Epidermal melanocyte (primary cell): Measurements from ENCODE around the gene PRRG2.

Experiments used
- DNase-seq: peaks from one replicate; pipeline ENCODE4 v3.0.0; 2011; ENCODE audit warnings: low spot score; ENCODE audit not compliant: insufficient read length

Gene PRRG2

GRCh38 chr19:49556412-49557398, 24.4 kb upstream of the PRRG2 start:
- DNase-seq, result no peak

DNA sequence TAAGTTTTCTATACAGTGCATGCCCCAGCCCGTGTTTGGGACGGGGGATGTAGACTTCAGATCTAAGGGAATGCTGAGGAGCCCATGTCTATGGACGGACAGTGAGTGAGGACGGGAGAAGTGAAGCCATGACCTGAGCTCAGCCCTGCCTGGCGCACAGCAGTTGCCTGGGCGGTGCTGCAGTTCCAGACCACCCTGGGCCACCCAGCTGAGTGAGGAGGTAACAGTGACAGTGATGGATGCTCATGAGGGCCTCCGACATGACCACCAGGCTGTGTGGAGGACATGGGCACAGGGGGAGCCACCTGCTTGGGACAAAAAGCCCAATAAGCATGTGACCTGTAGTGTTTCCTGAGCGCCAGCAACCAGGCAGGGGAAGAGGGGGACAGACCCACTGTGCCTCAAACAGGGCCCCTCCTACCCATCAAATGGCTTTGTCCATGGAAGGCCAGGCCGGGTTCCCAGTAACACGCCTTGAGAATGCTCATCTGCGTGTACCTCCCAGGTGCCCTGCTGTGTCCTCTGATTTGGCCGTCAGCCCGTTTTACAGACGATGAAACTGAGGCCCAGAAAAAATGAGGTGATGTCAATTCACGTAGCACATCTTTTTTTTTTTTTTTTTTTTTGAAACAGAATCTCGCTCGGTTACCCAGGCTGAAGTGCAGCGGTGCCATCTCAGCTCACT, 23.3 kb upstream of the PRRG2 start:
- DNase-seq, result no peak

- no peak for DNase-seq
These were observed 22.5 kb upstream of the PRRG2 start for GRCh38 chr19:49558591-49558990.

DNA sequence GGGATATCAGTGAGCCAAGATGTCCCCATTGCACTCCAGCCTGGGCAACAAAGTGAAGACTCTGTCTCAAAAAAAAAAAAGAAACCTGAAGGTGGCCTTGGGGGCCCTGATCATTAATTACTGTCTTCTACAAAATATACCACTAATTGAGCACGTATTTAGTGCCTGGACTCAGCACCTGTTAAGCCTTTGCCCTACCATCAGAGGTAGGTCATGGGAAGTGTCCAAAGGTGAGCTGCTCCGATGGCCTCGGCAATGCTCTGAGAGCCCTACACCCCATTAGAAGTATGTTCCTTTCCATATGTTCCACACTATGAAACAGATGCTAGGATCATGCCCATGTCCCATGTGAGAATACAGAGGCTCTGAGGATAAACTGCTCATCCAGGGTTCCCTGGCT, 21.7 kb upstream of the PRRG2 start:
- no peak for DNase-seq

DNA sequence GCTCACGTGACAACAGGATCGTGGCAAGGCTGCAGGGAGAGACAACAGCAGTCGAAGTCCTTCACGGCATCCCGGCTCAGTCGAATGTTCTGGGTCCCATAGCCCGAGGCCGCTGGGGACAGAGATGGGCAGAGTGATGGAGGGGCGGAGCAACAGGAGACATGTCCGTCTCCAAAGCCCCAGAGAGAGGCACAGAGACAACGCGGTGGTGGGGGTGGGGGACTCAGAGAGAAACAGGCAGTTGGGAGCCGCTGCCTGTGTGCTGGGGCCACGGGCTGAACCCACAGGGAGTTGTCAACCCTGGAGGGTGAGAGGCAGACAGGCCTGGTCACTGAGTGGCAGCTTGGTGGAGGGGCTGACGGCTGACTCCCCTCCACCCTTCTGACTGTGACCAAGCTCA, 21.2 kb upstream of the PRRG2 start:
- DNase-seq, result no peak

DNA sequence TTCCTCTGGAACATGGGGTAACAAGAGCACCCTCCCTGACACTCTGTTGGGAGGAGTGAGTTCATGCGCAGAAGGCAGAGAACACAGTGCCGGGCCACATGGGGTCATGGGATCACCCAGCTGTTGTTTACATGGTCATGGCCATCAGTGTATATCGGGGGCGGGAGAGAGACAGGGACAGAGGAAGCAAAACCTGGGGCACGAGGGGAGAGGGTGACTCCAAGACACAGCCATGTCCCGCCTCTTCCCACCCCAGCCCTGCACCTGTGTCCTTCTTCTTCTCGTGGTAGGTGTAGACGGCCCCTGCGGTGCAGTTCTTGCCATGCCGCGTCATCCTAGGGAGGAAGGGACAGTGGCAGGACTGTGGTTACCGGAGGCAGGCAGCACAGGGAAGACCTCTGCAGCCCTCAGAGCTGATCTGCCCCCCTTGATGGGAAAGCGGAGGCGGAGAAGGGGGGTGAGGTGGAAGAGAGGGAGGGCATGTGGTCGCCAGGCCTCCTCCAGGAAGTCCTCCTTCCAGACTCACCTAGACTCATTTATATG, 20.7 kb upstream of the PRRG2 start:
- DNase-seq, result no peak

DNA sequence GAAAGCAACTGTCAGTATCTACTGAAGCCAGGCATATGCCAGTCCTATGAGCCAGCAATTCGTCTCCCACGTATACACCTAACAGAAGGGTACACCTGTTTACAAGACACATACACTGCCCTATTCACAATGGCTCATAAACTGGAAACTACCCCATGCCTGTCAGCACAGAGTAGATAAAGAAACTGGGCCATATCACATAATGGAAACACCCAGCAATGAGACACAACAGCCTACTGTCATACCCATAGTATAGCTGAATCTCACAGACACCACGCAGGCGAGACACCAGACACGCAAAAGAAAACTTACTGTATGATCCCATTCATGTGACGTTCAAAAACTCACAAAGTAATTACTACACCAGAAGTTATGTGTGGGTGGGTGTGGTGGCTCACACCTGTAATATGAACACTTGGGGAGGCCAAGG, 16.5 kb upstream of the PRRG2 start:
- no peak for DNase-seq

GRCh38 chr19:49565261-49565660, 15.9 kb upstream of the PRRG2 start:
- no peak for DNase-seq

GRCh38 chr19:49566302-49566701, 14.8 kb upstream of the PRRG2 start:
- no peak for DNase-seq

GRCh38 chr19:49567861-49568441, 13.2 kb upstream of the PRRG2 start:
- no peak for DNase-seq

DNA sequence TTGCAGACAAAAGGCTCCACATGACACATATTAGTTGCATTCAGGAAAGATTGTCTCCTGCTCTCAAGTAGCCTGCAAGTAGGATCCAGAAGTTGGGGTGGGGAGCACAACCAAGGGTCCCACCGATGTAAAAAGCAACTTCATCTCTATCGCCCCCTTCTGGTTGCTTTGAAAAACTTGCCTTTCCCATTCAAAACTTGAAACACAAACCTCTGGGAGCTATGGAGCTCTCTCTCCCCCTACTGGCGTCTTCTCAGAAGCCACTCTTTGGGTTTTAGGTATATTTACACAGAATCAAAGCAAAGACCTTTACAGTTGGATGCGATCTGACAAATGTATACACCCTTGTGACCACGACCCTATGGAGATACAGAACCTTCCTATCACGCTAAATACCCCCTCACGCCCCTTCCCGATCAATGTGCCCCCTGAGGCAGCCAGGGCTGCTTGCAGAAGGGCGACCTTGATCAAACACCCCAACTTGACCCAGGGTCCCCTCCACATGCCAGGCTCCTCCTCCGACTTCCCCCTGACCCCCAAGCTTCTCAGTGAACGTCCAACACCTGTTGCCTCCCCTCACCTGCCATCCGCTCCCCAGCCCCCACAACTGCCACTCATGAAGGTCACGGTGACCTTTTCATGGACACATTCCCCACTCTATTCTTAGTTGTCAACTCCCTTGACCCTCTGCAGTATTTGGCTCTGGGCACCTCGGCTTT, 10.8 kb upstream of the PRRG2 start:
- peak; percentile 88 for DNase-seq

GRCh38 chr19:49570997-49571676, 10.0 kb upstream of the PRRG2 start:
- no peak for DNase-seq

DNA sequence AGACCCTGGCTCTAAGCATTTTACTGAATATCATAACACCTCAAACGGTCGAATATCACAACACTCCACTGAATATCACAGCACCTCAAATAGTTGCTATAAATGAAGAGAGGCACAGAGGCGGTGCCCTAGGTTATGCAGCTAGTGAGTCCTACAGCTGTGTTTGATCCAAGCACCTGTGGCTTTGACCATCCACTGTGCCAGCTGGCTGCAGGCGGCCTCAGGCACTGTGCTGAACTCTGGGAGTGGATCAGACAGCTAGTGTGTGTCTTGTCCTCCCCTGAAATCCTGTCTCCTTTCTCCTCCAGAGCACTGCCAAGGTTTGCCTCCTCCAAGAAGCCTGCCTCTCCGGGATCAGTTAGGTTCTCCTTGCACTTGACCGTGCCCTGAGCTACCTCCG, 8.1 kb upstream of the PRRG2 start:
- no peak for DNase-seq

DNA sequence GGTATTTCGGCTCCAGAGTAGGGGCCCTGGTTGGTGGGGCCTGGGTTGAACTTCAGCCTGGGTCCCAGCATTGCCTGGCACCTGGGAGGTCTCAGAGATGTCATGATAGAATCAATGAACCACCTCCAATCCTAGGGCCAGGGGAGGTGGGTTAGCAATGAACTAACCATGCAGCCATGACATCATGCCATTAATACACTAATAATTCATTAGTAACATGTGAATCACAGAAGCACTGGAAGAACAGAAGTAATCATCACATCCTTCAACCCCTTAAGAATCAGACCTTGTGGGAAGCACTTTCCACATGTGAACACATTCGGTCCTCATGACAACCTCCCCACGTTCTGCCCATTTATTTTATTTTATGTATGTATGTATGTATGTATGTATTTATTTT, 7.7 kb upstream of the PRRG2 start:
- no peak for DNase-seq

DNA sequence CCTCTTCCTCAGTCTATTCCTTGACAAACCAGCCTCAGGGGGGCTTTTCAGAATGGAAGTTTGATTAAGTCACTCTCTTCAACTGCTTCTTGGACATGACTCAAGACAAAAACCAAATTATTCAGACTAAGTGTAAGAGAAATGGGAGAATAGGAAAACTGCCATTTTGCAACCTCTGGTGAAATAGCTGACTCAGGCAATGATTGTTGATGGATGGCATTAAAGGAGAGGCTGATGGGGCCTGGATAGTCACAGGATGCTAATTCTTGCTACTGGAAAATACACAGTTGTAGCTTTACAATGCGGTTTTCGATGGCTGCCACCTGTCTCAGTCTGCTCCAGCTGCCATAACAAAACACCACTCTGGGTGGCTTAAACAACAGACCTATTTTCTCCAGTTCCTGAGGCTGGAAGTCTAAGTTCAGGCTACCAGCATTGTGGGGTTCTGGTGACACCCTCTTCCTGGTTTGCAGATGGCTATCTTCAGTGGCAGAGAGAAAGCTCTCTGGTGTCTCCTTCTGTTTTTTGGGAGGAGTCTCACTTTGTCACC, 6.8 kb upstream of the PRRG2 start:
- DNase-seq, result no peak

DNA sequence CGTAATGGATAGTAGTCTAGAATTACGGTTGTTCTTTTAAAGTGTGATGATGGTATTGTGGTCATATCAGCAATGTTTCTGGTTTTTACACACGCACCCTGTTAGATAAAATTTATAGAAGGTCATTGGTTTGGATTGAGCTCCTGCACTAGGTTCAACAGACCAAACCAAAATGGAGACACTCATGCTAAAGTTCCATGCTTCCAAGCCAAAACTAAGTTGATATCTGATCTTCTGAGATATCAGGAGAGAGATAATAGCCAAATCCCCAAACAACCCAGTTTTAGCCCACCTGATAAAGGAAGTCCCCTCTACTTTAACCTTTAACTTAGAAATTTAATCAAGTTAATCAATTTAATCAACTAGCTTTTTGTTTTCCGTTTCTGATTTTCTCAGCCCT, 1.9 kb upstream of the PRRG2 start:
- DNase-seq, result no peak

DNA sequence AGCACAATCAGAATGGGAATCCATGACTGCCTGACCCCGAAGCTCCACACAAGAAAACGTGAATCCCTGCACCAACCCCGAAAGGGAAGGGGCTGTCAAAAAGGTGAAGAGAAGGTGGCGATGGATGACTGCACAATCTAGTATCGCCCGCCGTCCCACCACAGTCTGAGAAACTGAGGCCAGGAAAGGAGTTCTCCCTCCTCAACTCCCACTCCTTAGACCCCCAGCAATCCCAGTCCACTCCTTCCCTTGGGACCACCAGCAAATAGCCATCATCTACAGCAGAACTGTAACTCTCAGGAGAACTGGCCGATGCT, 1.2 kb upstream of the PRRG2 start:
- no peak for DNase-seq

- DNase-seq, result peak; percentile 90
These were observed 681 bp upstream of the PRRG2 start, which contains the start of gene NOSIP for GRCh38 chr19:49580264-49581006. Gene NOSIP (minus strand): TSS chr19:49580556. CDS start chr19:49560691, 19,865 bp downstream.

GRCh38 chr19:49583239-49583638, 2.1 kb downstream of the PRRG2 start:
- no peak for DNase-seq

- no peak for DNase-seq
These were observed 3.9 kb downstream of the PRRG2 start for GRCh38 chr19:49585023-49585422.
